Measurements from ENCODE around the gene OR7E24.
"Not testable (repeated sequence)": the region's sequence is repeated elsewhere in the genome, so short reads cannot be mapped to it uniquely, and the experiment has no call there.

OR7E24 gene

GRCh38 chr19:9250630-9251029 is at the start of gene OR7E24:
TSS of gene OR7E24 (plus strand) at chr19:9250930. CDS start at chr19:9251044, 114 bp downstream.
- DNase-seq (ENCODE audit: low read depth, low spot score), result no peak

DNA sequence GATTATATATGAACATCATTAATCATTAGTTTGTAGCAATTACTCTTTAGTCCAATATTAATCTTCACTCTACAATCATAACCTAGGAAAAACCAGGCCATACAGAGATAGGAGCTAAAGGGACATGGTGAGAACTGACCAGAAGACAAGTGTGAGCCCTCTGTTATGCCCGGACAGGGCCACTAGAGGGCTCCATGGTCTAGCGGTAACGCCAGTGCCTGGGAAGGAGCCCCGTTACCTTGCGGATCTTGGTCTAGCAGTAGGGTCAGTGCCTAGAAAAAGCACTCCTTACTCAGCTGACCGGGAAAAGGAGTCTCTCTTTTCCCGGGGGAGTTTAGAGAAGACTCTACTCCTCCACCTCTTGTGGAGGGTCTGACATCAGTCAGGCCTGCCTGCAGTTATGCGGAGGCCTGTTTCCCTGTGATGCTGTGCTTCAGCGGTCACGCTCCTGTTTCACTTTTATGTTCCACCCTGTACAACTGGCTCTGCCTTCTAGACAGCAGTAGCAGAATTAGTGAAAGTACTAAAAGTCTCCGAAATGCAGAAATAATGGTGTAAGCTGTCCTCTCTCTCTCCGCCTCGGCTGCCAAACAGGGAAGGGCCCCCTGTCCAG is 45.1 kb upstream of the OR7E24 start:
- peak; percentile 33 for DNase-seq (ENCODE audit: low read depth, low spot score)

- no peak for DNase-seq (ENCODE audit: low read depth, low spot score)
These were observed 31.2 kb upstream of the OR7E24 start, which contains the start of gene OR7D4 for GRCh38 chr19:9219489-9219888. TSS of gene OR7D4 (minus strand) at chr19:9219589. CDS start at chr19:9214837, 4,752 bp downstream.

DNA sequence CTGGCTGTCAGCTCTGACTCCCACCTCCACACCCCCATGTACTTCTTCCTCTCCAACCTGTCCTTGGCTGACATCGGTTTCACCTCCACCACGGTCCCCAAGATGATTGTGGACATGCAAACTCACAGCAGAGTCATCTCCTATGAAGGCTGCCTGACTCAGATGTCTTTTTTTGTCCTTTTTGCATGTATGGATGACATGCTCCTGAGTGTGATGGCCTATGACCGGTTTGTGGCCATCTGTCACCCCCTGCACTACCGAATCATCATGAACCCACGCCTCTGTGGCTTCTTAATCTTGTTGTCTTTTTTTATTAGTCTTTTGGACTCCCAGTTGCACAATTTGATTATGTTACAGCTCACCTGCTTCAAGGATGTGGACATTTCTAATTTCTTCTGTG is 506 bp downstream of the OR7E24 start:
- no peak for DNase-seq (ENCODE audit: low read depth, low spot score)

- DNase-seq (ENCODE audit: low read depth, low spot score), result not testable (repeated sequence)
These were observed 32.8 kb downstream of the OR7E24 start for GRCh38 chr19:9283485-9283884.

GRCh38 chr19:9289231-9289884 is 38.6 kb downstream of the OR7E24 start:
- no peak for DNase-seq (ENCODE audit: low read depth, low spot score)

DNA sequence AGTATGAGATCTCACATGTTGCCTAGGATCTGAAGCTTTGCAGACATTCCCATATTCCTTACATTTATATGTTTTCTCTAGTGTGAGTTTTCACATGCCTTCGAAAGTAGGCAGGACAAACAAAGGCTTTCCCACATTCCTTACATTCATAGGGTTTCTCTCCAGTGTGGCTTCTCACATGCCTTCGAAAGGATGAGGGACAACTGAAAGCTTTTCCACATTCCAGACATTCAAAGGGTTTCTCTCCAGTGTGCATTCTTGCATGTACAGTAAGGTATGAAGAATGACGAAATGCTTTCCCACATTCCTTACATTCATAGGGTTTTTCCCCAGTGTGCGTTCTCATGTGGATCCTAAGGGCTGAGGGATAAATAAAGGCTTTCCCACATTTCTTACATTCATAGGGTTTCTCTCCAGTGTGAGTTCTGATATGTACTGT is 44.7 kb downstream of the OR7E24 start:
- no peak for DNase-seq (ENCODE audit: low read depth, low spot score)

- no peak for DNase-seq (ENCODE audit: low read depth, low spot score)
These were observed 45.6 kb downstream of the OR7E24 start for GRCh38 chr19:9296336-9296735.
